CD14-positive monocyte (primary cell): Measurements from ENCODE around the gene FGF9. TPM values are rescaled to one million over a fixed set of nuclear protein-coding genes. Genes with fewer than 3 reads are reported as not detected.

Source experiments
- DNase-seq, 3 donors: peaks; one replicate each; pipeline ENCODE4 v3.0.0-alpha.2; 2011 to 2022
- H2AFZ ChIP-seq: 2 replicates; pipeline ENCODE4 v1.6.0; 2012; ENCODE audit warnings: mild to moderate bottlenecking, low read depth, low read length, inconsistent platforms; ENCODE audit not compliant: insufficient read depth, poor library complexity, severe bottlenecking
- H3K27ac ChIP-seq, 2 donors: 1 replicate in 1 of 2; 2 replicates in 1 of 2; pipeline ENCODE4 v1.5.1; 2012 to 2013; ENCODE audit warnings: low read length in 2 of 2, control low read depth in 1 of 2, inconsistent platforms in 1 of 2, low read depth in 1 of 2, mild to moderate bottlenecking in 1 of 2
- H3K27me3 ChIP-seq, 2 donors: one replicate each; pipeline versions ENCODE4 v1.6.0 to v1.6.1; 2011 to 2013; ENCODE audit warnings: low read length in 2 of 2; ENCODE audit not compliant: control insufficient read depth in 2 of 2, insufficient read depth in 2 of 2
- H3K36me3 ChIP-seq, 2 donors: replicated peaks in 1 of 2; 1 replicate in 1 of 2; 2 replicates in 1 of 2; pipeline versions ENCODE4 v1.5.1 to v1.6.1; 2012 to 2013; ENCODE audit warnings: low read length in 2 of 2, control low read depth in 1 of 2, inconsistent platforms in 1 of 2, mild to moderate bottlenecking in 1 of 2; ENCODE audit not compliant: insufficient read depth in 2 of 2, control insufficient read depth in 1 of 2
- H3K4me1 ChIP-seq, 2 donors: 1 replicate in 1 of 2; 2 replicates in 1 of 2; pipeline versions ENCODE4 v1.5.1 to v1.6.1; 2012 to 2013; ENCODE audit warnings: low read length in 2 of 2, control low read depth in 1 of 2, inconsistent platforms in 1 of 2, mild to moderate bottlenecking in 1 of 2, moderate library complexity in 1 of 2; ENCODE audit not compliant: insufficient read depth in 2 of 2, control insufficient read depth in 1 of 2
- H3K4me2 ChIP-seq: replicated peaks from 2 replicates; pipeline ENCODE3; 2012; ENCODE audit warnings: low read length, moderate library complexity, mild to moderate bottlenecking; ENCODE audit not compliant: poor library complexity, severe bottlenecking; ENCODE audit errors: extremely low read depth
- H3K4me3 ChIP-seq, 3 experiments: fragments of 200-600 bp in 1 of 3; sonication (generic) in 1 of 3; replicated peaks in 1 of 3; 1 replicate in 2 of 3; 2 replicates in 1 of 3; pipeline ENCODE4 v1.5.1; 2011 to 2013; ENCODE audit warnings: low read length in 3 of 3, mild to moderate bottlenecking in 3 of 3, control low read depth in 2 of 3, low read depth in 2 of 3, inconsistent platforms in 1 of 3, moderate library complexity in 1 of 3
- H3K79me2 ChIP-seq: 2 replicates; pipeline ENCODE4 v1.6.0; 2012; ENCODE audit warnings: mild to moderate bottlenecking, control low read depth, inconsistent platforms, low read length, moderate library complexity; ENCODE audit not compliant: insufficient read depth
- H3K9ac ChIP-seq: 2 replicates; pipeline ENCODE4 v1.6.0; 2017; ENCODE audit warnings: low read length, mild to moderate bottlenecking; ENCODE audit not compliant: insufficient read depth, poor library complexity, severe bottlenecking
- H3K9me3 ChIP-seq, 2 donors: replicated peaks in 1 of 2; 1 replicate in 1 of 2; 2 replicates in 1 of 2; pipeline versions ENCODE4 v1.5.1 to v1.6.1; 2012 to 2013; ENCODE audit warnings: low read length in 2 of 2, control low read depth in 1 of 2; ENCODE audit not compliant: control insufficient read depth in 1 of 2, insufficient read depth in 1 of 2
- H4K20me1 ChIP-seq: 2 replicates; pipeline ENCODE4 v1.6.0; 2012; ENCODE audit warnings: mild to moderate bottlenecking, low read length, control low read depth, moderate library complexity; ENCODE audit not compliant: insufficient read depth
- H3K27ac Mint-ChIP-seq, 7 donors: one replicate each; pipeline ENCODE4 v1.8.0; 2020; ENCODE audit warnings: mild to moderate bottlenecking in 7 of 7, mixed read lengths in 7 of 7, moderate library complexity in 6 of 7, inconsistent platforms in 2 of 7
- H3K27me3 Mint-ChIP-seq, 3 donors: one replicate each; pipeline ENCODE4 v1.8.0; 2021 to 2022; ENCODE audit warnings: low read depth in 3 of 3, mild to moderate bottlenecking in 3 of 3, mixed read lengths in 3 of 3, moderate library complexity in 3 of 3, inconsistent platforms in 1 of 3
- H3K36me3 Mint-ChIP-seq, 2 donors: one replicate each; pipeline ENCODE4 v1.8.0; 2020; ENCODE audit warnings: mixed read lengths in 2 of 2, inconsistent platforms in 1 of 2, mild to moderate bottlenecking in 1 of 2
- H3K4me1 Mint-ChIP-seq: one replicate; pipeline ENCODE4 v1.8.0; 2020; ENCODE audit warnings: mild to moderate bottlenecking, mixed read lengths
- H3K4me3 Mint-ChIP-seq, 2 donors: one replicate each; pipeline ENCODE4 v1.8.0; 2020; ENCODE audit warnings: mild to moderate bottlenecking in 2 of 2, mixed read lengths in 2 of 2, moderate library complexity in 1 of 2
- H3K9me3 Mint-ChIP-seq, 7 donors: one replicate each; pipeline ENCODE4 v1.8.0; 2020 to 2022; ENCODE audit warnings: mixed read lengths in 7 of 7, mild to moderate bottlenecking in 6 of 7, moderate library complexity in 6 of 7, inconsistent platforms in 2 of 7
- WGBS: methylation state at CpG from one replicate; pipeline ENCODE4 v1.1.5; 2013; ENCODE audit warnings: missing lambda C conversion rate; ENCODE audit not compliant: insufficient coverage; 5-methylcytosine and 5-hydroxymethylcytosine counted together
- intact Hi-C, 2 donors: fragments of 100-400 bp; cut with micrococcal nuclease; formaldehyde crosslinking; loops; one replicate each; pipeline versions ENCODE4 v1.15.0 to v1.15.1; 2023
- polyA plus RNA-seq, 3 donors: library from polyadenylated mRNA; depleted of rRNA in 1 of 3; unstranded in 2 of 3; stranded (reverse) in 1 of 3; fragments of 300-500 nt in 2 of 3; fragments of >200 nt in 1 of 3; fragmentation: Illumina TruSeq in 2 of 3; gene quantifications; 1 replicate in 2 of 3; 2 replicates in 1 of 3; pipeline ENCODE4 v1.2.3, GENCODE V29; 2012 to 2021
- TF ChIP-seq, protein P1 (sequence below): fragments of 200-600 bp; IDR thresholded peaks from one replicate; pipeline ENCODE4 v1.8.0; 2022; ENCODE audit warnings: antibody characterized with exemption, mild to moderate bottlenecking

Gene FGF9
- polyA plus RNA-seq, 3 donors, result 0.03 to 0.16 TPM; not detected in 1

DNA sequence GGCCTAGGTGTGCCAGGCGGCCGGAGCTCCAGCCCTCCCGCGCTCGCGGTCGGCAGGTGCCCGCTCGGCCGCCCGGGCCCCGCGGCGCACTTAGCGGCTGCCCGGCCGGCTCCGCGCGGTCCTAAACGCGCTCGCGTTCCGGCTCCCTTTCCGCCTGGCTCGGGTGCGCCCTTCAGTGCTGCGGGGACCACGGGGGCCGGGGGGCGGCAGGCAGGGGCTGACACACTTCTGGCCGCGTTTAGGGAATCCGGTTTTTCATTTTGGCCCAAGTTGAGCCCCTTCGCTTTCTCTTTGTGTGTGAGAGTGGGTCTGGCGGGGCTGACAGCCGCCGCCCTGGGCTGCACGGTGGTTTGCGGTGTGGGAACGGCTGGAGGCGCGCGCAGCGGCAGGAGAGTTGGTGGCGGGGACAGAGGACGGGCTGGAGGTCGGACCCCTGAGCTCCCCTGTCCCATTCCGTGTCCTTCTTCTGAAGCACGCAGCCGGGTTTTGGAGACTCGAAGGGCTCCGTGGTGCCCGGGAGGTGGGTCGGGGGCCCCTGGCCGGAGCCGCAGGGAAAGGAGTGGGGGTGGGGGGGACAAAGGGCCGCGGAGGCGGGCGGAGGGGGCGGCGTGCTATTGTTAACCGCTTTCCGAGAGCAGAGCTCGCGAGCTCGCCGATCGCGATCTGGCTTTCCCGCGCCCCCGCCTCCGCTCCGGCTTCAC is 3.1 kb downstream of the FGF9 start:
- H3K27ac ChIP-seq, result no peak overlapping the region
- peaks cover 0 to 48% of the 10 kb centered on the region in 2 donors for H3K9me3 ChIP-seq
- peaks cover 40 to 59% of the 10 kb centered on the region in 2 donors for H3K4me1 ChIP-seq
- Mint-ChIP-seq H3K27ac (no peak overlapping the region), H3K27me3 (peaks cover 75 to 94% (median 81%) of the 10 kb centered on the region in 3 donors), H3K9me3 (peaks cover 0 to 26% (median 22%) of the 10 kb centered on the region in 7 donors), H3K4me1 (peaks cover 43% of the 10 kb centered on the region), H3K36me3 (peaks cover 8 to 12% of the 10 kb centered on the region in 2 donors), H3K4me3 (peak overlapping the region; percentile 70 to 90)
- peak overlapping the region; percentile 81 for H3K4me2 ChIP-seq
- H3K4me3 ChIP-seq, result peak overlapping the region; percentile 14 to 73 (median 31)
- DNase-seq, result peak in 1 of 3 donors; percentile 2
- under 1% methylated on average over 73 of the region's 77 CpGs for WGBS
- H3K36me3 ChIP-seq, result no peaks in the 10 kb centered on the region
- H3K79me2 ChIP-seq, result no peaks in the 10 kb centered on the region
- H4K20me1 ChIP-seq, result no peaks in the 10 kb centered on the region
- H3K9ac ChIP-seq, result no peak overlapping the region
- TF ChIP-seq, protein P1, sequence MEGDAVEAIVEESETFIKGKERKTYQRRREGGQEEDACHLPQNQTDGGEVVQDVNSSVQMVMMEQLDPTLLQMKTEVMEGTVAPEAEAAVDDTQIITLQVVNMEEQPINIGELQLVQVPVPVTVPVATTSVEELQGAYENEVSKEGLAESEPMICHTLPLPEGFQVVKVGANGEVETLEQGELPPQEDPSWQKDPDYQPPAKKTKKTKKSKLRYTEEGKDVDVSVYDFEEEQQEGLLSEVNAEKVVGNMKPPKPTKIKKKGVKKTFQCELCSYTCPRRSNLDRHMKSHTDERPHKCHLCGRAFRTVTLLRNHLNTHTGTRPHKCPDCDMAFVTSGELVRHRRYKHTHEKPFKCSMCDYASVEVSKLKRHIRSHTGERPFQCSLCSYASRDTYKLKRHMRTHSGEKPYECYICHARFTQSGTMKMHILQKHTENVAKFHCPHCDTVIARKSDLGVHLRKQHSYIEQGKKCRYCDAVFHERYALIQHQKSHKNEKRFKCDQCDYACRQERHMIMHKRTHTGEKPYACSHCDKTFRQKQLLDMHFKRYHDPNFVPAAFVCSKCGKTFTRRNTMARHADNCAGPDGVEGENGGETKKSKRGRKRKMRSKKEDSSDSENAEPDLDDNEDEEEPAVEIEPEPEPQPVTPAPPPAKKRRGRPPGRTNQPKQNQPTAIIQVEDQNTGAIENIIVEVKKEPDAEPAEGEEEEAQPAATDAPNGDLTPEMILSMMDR, result no peak
- peaks cover 80 to 93% of the 10 kb centered on the region in 2 donors for H3K27me3 ChIP-seq
- peak overlapping the region; percentile 75 for H2AFZ ChIP-seq
- intact Hi-C loops, result no loop called here

DNA sequence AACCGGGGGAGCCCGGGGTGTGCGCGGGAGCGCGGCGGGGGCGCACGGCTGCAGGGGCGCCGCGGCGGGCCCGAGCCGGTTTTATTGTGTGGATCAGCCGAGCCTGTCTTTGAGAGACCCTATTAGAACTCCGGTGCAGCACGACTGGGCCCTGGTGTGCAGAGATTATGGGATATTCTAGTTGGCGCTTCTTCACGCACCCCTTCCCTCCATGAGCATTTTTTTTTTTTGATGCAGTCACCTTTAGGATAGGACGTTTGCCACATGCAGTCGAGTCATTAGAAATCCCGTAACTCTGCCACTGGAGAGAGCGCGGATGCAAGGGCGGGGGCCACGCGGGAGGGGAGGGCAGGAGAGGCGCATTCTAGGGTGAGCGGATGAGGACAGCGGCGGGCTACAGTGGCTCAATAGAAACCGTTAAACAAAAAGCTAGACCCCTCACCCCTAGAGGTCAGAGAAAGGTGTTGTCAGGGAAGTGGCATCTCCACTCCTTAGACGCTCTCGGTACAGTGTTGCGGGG is 3.7 kb downstream of the FGF9 start:
- peak overlapping the region in 1 of 3 experiments; percentile 73 for H3K4me3 ChIP-seq
- peaks cover 37% of the 10 kb centered on the region for H3K4me1 Mint-ChIP-seq
- WGBS, result 0% methylated on average over 16 of the region's 36 CpGs
- intact Hi-C loops, result no loop called here
- DNase-seq, result no peak
- H3K4me3 Mint-ChIP-seq, result peak overlapping the region in 1 of 2 donors; percentile 83
- H3K27me3 ChIP-seq, result peaks cover 74 to 88% of the 10 kb centered on the region in 2 donors
- H3K27ac ChIP-seq, result no peak overlapping the region
- H3K9me3 Mint-ChIP-seq, result peaks cover 0 to 24% (median 16%) of the 10 kb centered on the region in 7 donors
- H3K27ac Mint-ChIP-seq, result no peak overlapping the region
- H4K20me1 ChIP-seq, result no peaks in the 10 kb centered on the region
- no peak overlapping the region for H3K9ac ChIP-seq
- H3K79me2 ChIP-seq, result no peaks in the 10 kb centered on the region
- H3K36me3 Mint-ChIP-seq, result peaks cover 5 to 10% of the 10 kb centered on the region in 2 donors
- no peak overlapping the region for H2AFZ ChIP-seq
- H3K4me2 ChIP-seq, result peak overlapping the region; percentile 81
- no peaks in the 10 kb centered on the region for H3K36me3 ChIP-seq
- peaks cover 69 to 92% (median 76%) of the 10 kb centered on the region in 3 donors for H3K27me3 Mint-ChIP-seq
- H3K9me3 ChIP-seq, result peaks cover 0 to 47% of the 10 kb centered on the region in 2 donors
- H3K4me1 ChIP-seq, result peaks cover 34 to 53% of the 10 kb centered on the region in 2 donors
- TF ChIP-seq, protein P1, result no peak
